IPS DF 19.7 (cell line): Measurements from ENCODE around the gene SH2B3.
"Not testable (repeated sequence)": the region's sequence is repeated elsewhere in the genome, so short reads cannot be mapped to it uniquely, and the experiment has no call there.

ENCODE experiments used
- DNase-seq: peaks from one replicate; pipeline ENCODE4 v3.0.0-alpha.2; 2013; ENCODE audit warnings: low read depth, low spot score

The SH2B3 gene

GRCh38 chr12:111386885-111387284 is 18.8 kb upstream of the SH2B3 start:
- no peak for DNase-seq

GRCh38 chr12:111387747-111388323 is 17.9 kb upstream of the SH2B3 start:
- no peak for DNase-seq

- DNase-seq = no peak
Measured at GRCh38 chr12:111389635-111390034, 16.1 kb upstream of the SH2B3 start.

- no peak for DNase-seq
Measured at GRCh38 chr12:111390910-111391309, 14.8 kb upstream of the SH2B3 start.

GRCh38 chr12:111393700-111394300 is 11.9 kb upstream of the SH2B3 start:
- no peak for DNase-seq

- no peak for DNase-seq
Measured at GRCh38 chr12:111394480-111394879, 11.2 kb upstream of the SH2B3 start.

GRCh38 chr12:111395336-111396187 is 10.2 kb upstream of the SH2B3 start:
- no peak for DNase-seq

GRCh38 chr12:111396271-111396670 is 9.5 kb upstream of the SH2B3 start:
- not testable (repeated sequence) for DNase-seq

- no peak for DNase-seq
Measured at GRCh38 chr12:111396726-111397445, 8.8 kb upstream of the SH2B3 start.

- no peak for DNase-seq
Measured at GRCh38 chr12:111398530-111398929, 7.2 kb upstream of the SH2B3 start.

- not testable (repeated sequence) for DNase-seq
Measured at GRCh38 chr12:111399741-111400404, 5.8 kb upstream of the SH2B3 start.

GRCh38 chr12:111401167-111401605 is 4.5 kb upstream of the SH2B3 start:
- no peak for DNase-seq

GRCh38 chr12:111402490-111402824 is 3.3 kb upstream of the SH2B3 start:
- DNase-seq = not testable (repeated sequence)

- DNase-seq = no peak
Measured at GRCh38 chr12:111404362-111405148, 1.2 kb upstream of the SH2B3 start.

- peak; percentile 84 for DNase-seq
Measured at GRCh38 chr12:111405149-111405858, 419 bp upstream of the SH2B3 start.

- no peak for DNase-seq
Measured at GRCh38 chr12:111406474-111407376, 1.0 kb downstream of the SH2B3 start.

- no peak for DNase-seq
Measured at GRCh38 chr12:111407377-111408115, 1.8 kb downstream of the SH2B3 start.

- no peak for DNase-seq
Measured at GRCh38 chr12:111408116-111408440, 2.4 kb downstream of the SH2B3 start.
